ENCODE data around the gene GRIK4.
A peak's percentile ranks its signal among the peaks of the same experiment; 100 is the strongest.
"Not testable (repeated sequence)": the region's sequence is repeated elsewhere in the genome, so short reads cannot be mapped to it uniquely, and the experiment has no call there.

The GRIK4 gene

DNA sequence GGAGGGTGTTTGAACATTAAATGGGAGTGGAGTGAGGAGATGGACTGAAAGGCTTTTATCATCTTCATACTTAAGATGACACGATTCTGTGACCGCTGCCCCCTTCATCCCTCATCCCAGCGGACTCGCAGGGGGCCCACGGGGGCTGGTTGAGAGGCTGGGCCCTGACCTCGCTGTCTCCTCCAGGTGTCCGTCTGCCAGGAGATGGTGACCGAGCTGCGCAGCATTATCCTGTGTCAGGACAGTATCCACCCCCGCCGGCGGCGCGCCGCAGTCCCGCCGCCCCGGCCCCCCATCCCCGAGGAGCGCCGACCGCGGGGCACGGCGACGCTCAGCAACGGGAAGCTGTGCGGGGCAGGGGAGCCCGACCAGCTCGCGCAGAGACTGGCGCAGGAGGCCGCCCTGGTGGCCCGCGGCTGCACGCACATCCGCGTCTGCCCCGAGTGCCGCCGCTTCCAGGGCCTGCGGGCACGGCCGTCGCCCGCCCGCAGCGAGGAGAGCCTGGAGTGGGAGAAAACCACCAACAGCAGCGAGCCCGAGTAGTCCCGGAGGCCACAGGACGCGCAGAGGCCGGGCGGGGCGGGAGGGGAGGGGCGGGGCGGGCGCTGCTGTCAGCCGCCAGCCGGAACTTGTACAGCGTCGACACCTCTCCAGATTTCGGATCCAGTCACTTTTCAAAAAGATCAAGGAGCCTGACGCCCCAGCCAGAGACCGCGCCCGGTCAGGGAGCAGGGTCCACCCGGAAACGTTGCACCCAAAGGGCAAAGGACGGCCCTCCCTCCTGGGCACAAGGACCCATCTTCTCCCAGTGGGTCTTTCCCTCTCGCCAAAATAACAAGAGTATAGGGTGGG, 474.4 kb downstream of the GRIK4 start:
- DNase-seq, result peak; percentile 6

DNA sequence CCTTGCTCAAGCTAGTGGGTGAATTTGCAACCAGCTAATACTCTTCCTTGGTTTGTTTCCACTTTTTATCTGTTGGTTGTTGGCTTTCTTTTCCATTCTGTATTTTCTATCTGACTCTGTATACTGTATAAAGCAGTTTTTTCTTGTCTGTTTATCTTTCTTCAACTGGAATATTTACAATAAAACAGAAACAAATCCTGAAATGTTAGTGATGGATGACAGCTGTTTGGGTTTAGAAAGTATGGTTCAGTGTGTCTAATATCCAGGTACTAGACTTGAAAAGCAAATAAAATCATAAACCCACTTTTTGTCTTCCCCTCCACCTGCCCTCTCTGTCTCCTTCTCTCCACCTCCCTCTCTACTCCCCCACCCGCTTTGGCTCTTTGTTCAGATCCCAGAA, 477.1 kb downstream of the GRIK4 start:
- DNase-seq, result no peak

DNA sequence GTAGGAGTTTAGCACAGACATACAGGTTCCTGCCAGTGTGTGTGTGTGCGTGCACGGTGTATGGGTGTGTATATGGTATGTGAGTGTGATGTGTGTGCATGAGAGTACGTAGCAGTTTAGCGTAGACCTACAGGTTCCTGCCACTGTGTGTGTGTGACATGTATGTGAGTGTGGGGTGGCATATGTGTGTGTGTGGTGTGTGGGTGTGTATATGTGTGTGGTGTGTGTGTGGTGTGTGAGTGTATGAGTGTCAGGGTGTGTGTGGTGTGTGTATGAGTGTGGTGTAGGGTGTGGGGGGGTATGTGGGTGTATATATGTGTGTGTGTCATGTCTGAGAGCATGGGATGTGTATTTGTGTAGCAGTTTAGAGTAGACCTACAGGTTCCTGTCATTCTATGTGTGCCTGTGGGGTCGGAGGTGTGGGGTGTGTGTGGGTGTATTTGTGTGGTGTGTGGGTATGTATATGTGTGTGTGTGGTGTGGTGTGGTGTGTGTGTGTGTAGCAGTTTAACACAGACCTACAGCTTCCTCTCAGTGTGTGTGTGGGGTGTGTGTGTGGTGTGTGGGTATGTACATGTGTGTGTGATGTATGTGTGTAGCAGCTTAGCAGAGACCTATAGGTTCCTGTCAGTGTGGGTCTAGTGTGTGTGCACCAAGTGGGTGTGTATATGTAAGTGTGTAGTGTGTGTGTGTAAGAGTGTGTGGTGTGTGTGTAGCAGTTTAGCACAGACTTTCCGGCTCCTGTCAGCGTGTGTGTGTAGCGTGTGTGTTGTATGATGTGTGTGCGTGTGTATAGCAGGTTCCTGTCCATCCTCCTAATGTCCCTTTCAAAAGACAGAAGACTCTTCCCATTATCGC, 480.5 kb downstream of the GRIK4 start:
- DNase-seq, result no peak

DNA sequence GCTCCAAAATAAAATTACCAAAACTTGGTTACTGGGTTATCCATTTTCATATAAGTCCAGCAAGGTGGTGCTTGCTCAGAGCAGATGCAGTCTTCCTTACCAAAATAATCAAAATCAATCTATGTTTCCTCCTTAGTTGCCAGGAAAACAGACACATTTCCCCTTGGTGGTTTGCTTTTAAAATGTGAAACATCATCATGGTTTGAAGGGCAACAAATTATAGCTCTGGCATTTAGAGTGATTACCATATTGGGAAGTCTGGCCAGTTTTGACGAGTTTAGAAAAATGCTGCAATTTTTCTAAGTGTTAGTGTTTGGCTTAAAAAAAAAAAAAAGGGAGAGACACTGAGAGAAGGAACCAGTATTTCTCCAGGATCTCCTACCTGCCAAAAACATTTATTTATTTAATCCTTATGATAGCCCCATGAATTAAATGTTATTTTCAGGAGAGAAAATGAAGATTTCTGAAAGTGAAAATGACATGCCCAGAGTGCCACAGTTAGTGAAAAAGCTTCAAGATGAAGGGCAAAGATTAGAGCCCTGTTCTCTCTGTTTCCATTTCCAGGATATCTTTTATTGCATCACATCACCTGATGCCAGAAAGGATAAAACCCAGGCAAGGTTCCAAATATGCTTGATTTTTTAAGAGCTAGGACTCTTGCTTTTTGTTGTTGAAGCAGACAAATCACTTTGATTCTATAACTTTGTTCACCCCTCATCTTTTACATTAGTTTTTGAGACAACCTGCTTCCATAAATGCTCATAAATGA, 482.7 kb downstream of the GRIK4 start:
- no peak for DNase-seq

DNA sequence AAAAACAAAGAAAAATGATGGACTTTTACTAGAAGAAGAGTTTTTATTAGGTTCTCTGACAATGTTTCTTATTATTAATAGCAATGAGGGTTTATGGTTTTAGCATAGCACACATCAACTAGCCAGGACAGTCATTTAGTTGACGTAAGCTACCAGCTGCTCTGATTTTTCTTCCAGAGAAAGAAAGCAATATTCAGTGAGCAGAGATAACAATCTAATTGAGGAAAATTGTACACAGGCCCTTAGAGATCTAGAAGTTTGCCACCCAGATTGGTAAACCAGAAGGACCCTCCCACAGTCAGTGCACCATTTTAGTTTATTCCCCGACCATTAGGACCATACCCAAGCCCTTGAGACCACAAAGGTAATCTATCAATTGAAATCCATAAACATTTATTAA, 483.6 kb downstream of the GRIK4 start:
- no peak for DNase-seq

DNA sequence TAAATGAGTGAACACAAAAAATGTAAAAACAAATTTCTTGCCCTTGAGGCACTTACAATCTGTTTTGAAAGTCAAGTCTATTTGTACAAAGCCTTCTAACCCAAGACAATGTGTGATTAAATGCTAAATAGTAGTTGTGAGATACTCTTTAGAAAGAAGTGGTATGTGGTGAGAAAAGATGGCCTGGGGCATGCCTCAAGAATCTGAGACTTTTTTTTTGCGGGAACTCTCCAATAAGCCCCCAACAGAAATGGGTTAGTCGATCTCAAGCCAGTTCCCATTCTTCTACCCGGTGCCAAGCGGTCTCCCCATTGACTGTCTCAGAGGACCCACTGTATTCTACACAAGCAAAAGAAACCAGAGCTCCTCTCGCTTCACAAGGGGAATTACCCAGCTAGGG, 485.4 kb downstream of the GRIK4 start:
- no peak for DNase-seq

DNA sequence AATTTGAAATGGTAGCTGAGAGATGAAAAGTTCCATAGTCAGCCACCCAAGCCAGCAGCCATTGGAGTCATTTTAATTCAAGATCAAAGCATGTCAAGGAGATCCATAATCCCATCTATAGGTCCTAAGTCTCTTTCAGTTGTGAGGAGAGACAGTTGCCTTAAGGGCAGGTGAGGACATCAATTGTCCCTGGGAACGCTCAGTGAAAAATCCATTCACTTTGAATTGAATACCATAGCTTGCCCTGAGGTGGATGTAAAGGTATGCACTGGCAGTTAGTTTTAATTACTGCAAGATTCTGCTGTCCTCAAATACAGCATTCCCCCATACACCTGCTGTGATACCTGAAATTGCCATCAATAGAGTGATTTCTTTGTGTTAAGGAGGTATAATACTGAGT, 487.0 kb downstream of the GRIK4 start:
- no peak for DNase-seq

DNA sequence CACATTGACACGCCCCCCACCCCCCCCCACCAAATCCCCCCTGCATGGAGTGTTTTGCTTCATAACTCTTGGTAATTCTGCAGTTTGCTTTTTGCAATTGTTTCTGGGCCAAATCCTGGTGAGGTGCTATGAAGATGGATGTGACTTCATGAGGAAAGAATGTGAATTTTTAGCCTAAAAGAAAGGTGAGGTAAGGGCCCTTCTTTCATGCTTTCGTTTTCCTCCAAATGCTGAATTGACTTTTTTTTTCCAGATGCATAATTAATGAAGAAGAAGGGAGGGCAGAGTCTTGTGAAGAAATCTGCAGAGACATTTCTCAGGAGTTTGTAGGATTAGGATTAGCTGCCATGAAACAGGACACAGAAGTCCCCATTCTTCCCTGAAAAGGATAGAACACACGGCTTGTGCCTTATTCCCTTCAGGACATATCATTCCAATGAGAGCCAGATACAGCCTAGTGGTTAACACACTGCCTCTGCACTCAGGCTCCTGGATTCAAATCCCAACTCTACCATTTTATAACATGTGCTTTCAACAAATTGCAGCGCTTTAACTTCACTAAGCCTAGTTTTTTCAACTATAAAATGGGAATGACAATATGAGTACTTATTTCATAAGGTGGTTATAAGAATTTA, 492.8 kb downstream of the GRIK4 start:
- DNase-seq, result no peak

DNA sequence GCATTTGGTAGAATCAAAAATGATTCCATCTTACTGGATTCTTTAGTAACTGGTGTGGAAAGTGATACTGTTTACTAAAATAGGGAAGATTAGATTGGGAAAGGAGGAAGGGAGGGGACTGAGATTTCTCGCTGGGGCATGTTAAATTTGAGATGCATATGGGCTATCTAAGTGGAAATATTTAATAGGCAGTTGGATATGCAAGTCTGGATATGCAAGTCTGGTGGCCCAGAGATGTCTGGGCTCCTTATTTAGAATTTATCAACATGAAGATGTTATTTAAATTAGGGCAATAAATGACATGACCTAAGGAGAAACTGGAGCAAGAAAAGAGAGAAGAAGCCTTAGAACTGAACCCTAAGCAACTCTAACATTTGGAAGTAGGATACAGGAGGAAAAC, 495.4 kb downstream of the GRIK4 start:
- DNase-seq, result no peak

DNA sequence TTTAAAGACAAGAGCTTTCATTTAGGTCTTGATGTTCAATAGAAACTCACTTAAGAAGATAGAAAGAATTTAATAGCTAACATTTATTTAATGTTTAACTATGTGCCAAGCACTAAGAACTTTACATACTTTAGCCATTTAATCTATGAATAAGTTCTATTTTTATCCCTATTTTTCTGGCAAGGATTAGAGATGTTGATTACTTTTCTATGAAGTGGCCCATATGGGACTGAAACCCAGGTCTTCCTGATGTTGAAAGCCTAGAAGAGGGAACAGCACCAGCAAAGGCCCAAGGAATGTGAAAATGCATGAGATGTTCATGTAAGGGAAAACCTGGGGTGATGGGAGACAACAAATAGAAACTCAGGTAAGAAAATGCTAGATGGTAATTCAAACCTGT, 497.0 kb downstream of the GRIK4 start:
- no peak for DNase-seq

DNA sequence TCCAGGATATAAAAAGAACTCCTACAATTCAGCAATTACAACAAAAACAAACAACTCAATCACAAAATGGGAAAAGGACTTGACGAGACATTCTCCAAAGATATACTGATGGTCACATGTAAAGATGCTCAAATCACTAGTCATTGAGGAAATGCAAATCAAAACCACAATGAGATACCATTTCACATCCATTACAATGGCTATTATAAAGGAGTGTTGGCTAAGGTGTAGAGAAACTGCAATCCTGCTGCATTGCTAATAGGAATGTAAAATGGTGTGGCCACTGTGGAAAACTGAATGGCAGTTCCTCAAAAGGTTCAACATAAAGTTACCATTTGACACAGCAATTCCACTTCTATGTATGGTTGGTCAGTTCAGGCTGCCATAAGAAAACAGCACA, 500.5 kb downstream of the GRIK4 start:
- DNase-seq, result no peak

DNA sequence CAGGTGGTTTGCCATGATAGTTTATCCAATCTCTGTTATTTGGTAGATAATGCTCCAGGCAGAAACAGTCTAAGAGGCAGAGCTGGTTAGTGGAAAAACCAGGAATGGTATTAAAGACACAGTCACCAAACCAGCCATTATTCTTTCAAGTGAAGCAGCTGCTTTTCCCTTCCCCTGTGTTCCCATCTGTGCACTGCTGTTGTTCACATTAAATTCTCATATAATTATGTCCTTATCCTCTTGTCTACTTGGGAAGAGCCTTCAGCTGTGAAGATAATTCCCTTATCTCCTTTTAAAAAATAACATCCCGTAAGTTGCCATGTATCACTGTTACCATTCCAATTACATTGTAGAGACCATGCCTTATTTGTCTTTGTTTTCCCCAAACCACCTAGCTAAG, 507.2 kb downstream of the GRIK4 start:
- DNase-seq, result no peak

DNA sequence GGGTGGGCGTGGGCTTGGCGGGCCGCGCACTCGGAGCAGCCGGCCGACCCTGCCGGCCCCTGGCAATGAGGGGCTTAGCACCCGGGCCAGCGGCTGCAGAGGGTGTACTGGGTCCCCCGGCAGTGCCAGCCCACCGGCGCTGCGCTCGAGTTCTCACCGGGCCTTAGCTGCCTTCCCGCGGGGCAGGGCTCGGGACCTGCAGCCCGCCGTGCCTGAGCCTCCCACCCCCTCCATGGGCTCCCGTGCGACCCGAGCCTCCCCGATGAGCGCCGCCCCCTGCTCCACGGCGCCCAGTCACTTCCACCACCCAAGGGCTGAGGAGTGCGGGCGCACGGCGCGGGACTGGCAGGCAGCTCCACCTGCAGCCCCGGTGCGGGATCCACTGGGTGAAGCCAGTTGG, 510.2 kb downstream of the GRIK4 start:
- not testable (repeated sequence) for DNase-seq

DNA sequence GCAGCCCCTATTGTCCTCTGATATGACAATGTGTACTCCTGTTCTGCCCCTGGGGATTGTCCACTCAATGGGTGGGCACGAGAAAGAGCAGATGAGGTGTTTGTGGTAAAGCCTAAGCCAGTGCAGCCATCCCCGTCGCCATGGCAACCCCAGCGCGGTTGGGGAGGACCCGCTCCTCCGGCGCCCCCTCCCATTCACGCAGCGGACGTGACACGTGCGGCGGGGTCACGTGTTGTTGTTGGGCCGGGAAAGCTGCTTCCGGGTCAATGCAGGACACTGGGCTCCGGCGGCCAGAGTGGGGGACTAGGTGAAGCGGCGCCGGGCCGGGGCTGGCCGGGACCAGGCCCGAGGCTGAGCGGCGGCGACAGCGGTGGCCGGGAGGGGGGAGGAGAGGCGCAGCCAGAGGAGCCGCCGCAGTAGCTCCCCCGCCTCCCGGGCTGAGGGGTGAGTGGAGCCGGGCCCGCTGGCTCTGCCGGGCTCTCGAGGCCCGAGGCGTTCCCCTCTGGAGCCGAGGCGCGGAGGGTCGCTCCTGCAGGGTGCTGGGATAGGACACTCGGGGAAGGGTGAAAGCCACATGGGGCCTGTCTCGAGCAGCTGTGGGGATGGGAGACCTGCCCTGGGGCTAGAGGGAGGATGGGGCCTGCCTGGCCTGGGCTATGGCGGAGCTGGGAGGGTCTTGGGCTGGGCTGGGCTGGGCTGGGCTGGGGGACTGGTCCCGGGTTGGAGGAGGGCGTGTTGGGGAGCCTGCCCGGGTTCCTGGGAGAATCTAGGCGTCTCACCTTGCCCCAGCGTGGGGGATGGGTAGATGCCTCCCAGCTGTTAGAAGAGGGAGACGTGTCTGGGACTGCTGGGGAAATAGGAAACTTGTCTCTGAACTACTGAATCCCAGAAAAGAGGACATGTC, 512.6 kb downstream of the GRIK4 start, which contains the start of gene TBCEL:
Gene TBCEL (plus strand): TSS at position 255 of the 904 bp plus-strand sequence. CDS start 21,589 bp downstream, outside the sequence.
- DNase-seq, result peak; percentile 50

DNA sequence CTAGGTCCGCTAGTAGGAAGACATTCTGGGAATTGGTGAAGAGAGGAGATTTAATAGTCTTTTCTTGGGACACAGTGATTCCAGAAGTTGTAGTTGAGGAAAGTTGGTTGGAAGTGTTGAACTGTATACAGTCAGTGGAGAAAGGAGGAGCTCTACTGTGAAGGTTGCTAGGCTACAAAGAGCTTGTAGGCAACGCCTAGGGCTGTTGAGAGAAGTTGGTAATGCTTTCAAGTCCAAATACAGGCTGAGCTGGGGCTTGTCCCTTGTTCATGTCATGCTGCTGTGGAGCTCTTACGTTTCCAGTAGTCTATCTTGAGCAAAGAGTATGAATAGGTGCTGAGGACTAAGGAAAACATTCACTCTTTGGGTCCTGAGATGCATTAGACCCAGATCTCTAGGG, 513.4 kb downstream of the GRIK4 start:
- DNase-seq, result no peak

DNA sequence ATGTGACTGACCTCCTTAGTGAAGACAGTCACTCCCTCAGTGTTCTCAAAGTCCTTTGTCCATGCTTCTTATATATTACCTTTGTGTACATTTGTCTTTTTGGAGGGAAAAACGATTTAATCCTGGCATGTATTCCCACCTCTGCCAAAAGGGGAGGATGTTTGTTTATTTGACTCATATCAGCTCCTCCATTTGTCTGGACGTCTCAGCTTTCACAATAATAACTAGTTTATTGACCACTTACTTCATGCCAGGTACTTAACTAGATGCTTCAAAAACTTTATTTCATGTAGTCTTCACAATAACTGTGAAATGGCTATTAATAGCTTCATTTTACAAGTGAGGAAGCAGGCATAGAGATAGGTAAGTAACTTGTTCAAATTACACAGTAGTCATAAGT, 517.6 kb downstream of the GRIK4 start:
- DNase-seq, result peak; percentile 17

DNA sequence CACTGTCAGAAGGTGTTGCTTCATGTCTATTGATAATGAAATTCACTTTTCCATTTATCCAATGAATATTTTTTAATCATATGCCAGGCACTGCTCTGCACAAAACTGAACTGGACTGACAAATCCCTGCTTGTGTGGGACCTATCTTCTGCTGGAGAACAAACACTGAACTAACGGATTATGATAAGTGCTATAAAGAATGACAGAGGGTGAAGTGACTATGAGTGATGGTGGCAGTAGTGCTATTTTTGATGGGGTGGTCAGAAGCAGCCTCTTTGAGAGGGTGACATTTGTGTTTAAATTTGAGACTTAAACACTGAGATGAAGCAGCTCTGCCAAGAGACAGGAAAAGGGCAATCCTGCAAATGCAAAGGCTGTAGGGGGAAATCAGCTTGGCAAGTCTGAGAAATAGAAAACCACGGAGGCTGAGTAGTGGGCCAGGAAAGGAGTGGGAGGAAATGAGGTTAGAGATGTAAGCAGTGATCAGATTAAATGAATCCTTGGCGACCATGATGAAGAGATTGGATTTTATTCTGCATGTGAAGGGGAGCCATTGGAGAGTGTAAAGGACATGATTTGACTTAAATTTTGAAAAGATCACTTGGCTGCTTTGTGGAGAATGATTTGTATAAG, 518.4 kb downstream of the GRIK4 start:
- no peak for DNase-seq

DNA sequence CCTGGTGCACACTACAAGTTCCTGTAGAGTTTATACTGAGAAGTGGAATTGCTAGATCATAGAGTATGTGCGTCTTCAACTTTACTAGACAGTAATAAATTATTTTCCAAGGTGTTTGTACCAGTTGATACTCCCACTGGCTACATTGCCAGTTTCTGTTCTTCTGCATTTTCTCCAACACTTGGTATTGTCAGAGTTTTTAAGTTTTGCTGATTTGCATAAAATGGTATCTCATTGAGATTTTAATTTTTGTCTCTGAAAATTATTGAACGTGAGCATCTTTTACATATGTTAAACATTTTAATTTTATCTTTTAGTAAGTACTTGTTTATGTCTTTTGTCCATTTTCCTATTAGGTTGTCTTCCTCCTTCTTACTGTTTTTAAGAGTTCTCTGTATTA, 519.6 kb downstream of the GRIK4 start:
- DNase-seq, result no peak

DNA sequence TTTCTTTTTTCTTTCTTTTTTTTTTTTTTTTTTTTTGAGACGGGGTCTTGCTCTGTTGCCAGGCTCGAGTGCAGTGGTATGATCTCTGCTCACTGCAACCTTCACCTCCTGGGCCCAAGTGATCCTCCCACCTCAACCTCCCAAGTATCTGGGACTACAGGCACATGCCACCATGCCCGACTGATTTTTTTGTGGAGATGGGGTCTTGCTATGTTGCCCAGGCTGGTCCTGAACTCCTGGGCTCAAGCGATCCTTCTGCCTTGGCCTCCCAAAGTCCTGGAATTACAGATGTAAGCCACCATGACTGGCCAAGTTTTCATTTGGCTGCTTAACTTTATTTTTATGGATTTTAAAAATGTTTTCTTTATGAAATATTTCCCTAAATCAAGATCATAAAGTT, 520.1 kb downstream of the GRIK4 start:
- DNase-seq, result not testable (repeated sequence)

DNA sequence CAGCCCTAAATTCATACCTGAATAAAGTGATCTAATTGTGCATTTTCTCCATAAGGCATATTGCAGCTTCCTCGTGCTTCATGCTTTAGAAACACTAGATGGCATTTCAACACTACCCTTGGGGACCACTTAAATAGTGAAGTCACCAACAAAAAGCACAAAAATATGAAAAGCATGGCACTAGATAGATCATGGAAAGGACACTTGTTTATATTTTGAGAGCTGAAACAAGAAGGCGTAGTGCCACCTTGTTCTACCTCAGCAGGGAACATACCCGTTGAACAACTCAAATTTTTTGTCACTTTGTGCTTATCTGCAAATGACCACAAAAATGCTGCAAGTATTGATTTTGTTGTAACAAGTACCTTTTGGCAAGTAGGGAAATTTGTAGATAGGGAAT, 521.0 kb downstream of the GRIK4 start:
- DNase-seq, result no peak

DNA sequence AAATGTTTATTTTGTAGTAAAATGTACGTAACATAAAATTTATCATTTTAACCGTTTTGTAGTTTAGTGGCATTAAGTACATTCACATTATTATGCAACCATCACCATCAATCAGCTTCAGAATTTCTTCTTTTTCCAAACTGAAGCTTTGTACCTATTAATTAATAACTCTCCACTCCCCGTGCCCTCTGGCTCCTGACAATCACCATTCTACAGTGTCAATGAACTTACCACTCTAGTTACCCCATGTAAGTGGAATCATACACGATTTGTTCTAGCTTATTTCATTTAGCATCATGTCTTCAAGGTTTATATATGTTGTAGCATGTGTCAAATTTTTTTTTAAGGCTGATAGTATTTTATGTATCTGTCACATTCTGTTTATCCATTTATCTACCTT, 522.1 kb downstream of the GRIK4 start:
- no peak for DNase-seq
